Stimulated activated CD4-positive, alpha-beta T cell treated with anti-CD3 and anti-CD28 coated beads, Interleukin-2, amount 100 ng/mL, for 24 hours (primary cell): Measurements from ENCODE around the gene ATF7IP.

Source experiments
- DNase-seq, 2 donors: peaks; one replicate each; pipeline ENCODE4 v3.0.0-alpha.2; 2020

Gene ATF7IP

GRCh38 chr12:14417715-14418114, 52.2 kb downstream of the ATF7IP start:
- DNase-seq: peak; percentile 55 to 59

GRCh38 chr12:14418451-14418890, 53.0 kb downstream of the ATF7IP start:
- DNase-seq: no peak

GRCh38 chr12:14422516-14423230, 57.2 kb downstream of the ATF7IP start:
- DNase-seq: no peak

DNA sequence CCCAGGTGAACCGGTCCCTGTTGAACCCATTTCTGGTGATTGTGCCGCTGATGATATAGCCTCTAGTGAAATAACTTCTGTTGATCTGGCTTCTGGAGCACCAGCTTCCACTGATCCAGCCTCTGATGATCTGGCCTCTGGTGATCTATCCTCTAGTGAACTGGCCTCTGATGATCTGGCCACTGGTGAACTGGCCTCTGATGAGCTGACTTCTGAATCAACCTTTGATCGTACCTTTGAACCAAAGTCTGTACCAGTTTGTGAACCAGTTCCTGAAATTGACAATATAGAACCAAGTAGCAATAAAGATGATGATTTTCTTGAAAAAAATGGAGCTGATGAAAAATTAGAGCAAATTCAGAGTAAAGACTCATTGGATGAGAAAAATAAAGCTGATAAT, 59.1 kb downstream of the ATF7IP start:
- no peak for DNase-seq

DNA sequence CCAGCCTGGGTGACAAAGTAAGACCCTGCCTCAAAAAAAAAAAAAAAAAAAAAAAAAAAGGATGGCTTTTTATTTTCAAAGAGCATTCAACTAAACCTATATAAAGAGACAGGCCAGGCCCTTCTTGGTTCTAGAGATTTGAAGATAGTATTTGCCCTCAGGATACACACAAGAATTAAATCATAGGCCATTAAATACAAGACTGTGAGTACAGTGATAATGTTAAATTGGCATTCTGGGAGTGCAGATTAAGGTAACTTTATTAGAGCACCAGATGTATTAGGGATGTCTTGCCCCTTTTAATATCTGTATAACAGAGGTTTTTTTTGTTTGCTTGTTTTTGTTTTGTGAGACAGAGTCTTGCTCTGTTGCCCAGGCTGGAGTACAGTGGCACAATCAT, 61.3 kb downstream of the ATF7IP start:
- no peak for DNase-seq

DNA sequence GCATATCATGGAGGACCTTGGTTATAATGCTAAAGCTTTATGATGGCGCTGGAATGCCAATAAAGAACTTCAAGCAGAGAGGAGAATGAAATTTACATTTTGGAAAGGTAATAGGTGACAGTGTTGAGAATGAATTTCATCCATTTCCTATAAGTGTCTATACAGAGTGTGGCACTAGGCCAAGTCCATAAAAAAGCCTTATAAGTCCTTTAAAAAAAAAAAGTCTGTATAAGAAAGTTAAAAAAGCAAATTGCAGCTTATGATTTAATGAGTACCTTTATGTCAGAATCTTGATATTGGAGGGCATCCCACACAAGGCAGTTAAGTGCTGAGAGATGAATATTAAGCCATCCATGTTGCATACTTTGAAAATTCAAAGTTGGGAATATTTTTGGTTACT, 62.4 kb downstream of the ATF7IP start:
- no peak for DNase-seq

DNA sequence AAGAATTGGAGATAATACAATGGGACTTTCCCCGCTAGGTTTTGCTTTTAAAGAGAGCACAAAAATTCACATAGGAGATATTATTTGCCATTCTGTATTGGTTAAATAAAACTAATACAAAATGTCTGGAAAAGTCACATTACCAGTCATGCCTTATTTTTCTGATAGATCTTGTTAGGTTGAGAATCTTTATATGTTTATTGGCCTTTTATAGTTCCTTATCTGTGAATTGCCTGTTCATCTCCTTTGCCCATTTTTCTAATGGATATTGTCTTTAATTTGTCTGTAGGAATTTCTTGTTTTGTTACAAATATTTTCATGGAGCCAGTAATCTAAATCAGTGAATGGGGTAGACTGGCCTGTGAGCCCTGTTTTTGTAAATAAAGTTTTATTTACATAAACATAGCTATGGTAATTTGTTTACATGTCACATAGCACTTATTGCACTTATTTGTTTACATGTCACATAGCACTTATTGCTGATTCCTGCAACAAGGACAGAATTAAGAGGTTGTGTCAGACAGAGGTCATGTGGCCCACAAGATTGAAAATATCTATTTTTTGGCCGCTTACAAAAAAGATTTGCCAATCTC, 65.0 kb downstream of the ATF7IP start:
- no peak for DNase-seq

DNA sequence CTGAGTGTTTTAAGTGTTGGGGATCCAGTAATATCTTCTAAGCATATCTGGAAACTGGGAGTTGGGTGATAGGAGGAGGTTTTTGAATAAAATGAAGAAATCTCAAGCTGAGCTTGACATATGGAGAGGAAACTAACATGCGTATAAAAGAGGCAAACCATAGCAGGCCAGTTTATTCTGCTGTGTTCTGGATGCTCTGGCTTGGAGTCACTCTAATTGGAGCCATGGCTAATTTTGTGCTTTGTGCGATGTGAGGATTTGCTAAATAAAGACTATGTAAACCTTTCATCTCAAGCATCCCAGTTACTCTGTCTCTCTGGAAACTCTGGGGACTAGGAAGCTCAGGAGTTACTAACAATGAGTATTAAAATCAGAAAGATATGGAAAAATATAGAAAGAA, 66.5 kb downstream of the ATF7IP start:
- DNase-seq: no peak

GRCh38 chr12:14435627-14436026, 70.1 kb downstream of the ATF7IP start:
- DNase-seq: no peak

DNA sequence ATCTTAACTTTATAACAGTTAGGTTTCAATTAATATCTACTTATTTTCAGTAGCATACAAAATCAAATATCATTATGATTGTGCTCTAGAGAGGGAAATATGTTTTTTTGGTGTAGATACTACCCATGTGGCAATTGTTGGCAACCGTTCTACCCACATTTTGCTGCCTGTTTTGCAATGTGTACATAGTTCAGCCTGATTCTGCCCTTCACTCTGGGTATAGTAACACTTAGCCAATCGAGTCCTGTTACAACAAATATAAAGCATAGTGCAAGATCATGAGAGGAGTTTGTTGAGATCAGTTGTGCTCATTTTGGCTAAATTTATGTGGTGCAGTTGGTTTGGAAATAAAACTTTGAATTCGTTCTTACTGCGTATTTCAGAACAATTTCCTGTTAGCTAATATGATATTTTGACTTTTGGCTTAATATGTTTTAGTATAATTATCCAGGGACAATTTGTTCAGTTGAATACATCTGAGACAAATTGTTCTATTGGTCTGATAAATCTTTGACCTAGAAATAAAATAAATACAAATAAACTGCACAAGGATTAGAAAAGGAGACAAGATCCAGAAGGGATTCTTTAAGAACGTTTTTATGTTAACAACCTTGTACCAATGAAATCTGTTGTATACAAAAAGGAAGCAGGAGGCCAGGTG, 76.9 kb downstream of the ATF7IP start:
- no peak for DNase-seq

DNA sequence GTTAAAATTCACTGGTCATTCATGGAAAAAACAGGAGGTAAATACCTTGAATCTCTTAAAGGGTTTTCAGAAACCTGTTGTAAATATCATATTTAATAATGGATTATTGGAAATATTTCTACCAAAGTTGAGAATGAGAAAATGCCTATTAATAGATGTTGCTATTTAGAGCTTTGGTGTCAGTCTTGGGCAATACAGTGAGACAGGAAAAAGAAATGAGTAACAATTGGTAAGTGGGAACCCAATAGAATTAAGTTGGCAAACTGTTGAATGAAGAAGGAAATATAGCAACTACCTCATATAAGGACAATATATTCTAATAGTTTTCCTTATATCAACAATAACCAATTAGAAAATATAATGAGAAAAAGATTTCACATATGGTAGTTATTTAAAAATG, 78.0 kb downstream of the ATF7IP start:
- no peak for DNase-seq

GRCh38 chr12:14450479-14450878, 85.0 kb downstream of the ATF7IP start:
- DNase-seq: no peak

DNA sequence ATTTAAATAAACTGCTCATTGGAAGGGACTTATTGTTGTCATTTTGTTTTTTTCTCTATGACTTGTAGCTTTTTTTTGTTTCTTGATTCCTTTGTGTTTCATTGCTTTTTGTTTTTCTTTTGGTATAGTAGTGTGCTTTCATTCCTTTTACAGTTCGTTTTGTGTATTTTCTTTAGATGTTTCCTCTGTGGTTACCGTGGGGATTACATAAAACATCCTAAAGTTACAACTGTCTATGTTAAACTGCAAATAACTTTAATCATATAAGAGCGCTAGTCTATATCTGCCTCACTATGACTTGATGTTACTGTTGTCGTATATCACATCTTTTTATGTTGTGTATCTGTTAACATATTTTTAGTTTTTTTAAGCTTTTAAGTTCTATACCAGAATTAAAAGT, 86.9 kb downstream of the ATF7IP start:
- DNase-seq: no peak

DNA sequence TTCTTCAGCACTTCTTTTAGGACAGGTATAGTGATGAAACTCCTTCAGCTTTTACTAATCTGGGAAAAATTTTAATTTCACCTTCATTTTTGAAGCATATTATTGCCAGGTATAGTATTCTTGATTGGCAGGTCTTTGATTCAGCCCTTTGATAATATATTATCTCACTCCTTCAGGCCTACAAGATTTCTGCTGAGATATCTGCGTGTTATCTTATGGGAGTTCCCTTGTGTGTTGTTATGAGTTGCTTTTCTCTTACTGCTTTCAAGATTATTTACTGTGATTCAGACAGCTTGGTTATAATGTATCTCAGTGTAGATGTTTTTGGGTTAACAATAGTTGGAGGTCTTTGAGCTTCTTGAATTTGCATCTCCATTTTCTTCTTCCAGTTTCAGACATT, 87.4 kb downstream of the ATF7IP start:
- DNase-seq: no peak

DNA sequence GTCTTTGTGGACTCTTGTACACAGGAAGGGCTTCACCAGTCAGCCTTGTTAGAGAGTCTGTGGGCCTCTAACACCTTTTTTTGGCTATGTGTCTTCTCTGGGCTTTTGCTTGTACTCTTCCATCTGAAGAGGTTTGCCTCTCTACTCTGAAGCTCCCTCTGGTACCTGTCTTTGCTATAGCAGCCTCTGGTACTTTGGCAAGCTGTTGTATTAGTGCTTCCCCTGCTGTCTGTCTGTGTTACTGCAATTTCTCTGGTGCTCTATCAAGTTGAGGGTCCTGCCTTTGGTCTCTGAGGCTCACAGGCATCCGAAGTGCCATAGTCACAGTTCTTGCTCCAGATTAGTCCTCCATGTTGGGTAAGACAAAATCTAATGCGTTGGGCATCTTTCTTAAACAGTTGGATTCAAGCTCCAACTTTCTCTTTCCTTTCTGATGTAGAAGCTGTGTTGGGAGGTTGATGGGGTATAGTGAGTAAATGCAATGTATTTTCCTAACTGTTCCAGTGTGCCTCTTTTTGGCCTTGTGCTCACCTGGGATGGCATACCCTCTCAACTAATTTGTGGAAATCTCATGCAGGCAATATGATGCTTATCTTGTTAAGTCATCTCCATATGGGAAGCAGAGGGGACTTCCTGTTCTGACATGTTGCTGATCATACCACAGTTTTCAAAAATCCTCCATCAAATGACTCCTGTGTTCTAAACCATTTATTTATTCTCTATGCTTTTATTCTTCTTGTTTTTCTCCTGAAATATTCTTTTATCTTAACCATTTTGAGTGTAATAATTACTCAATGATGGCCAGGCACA, 88.8 kb downstream of the ATF7IP start:
- no peak for DNase-seq

GRCh38 chr12:14460212-14460841, 94.8 kb downstream of the ATF7IP start:
- no peak for DNase-seq

DNA sequence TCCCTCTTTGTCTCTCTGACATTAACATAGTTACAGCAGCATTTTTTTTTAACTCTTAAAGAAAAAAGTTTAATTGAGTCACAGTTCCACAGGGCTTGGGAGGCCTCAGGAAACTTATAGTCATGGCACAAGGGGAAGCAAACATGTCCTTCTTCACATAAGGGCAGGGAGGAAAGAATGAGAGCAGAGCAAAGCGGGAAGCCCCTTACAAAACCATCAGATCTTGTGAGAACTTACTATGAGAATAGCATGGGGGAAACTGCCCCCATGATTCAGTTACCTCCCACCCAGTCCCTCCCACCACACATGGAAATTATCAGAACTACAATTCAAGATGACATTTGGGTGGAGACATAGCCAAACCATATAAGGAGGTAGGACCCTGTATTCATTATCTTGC, 106.0 kb downstream of the ATF7IP start:
- no peak for DNase-seq

GRCh38 chr12:14473707-14474287, 108.3 kb downstream of the ATF7IP start:
- DNase-seq: no peak

GRCh38 chr12:14479004-14479403, 113.5 kb downstream of the ATF7IP start:
- DNase-seq: no peak

GRCh38 chr12:14481201-14481600, 115.7 kb downstream of the ATF7IP start:
- no peak for DNase-seq

DNA sequence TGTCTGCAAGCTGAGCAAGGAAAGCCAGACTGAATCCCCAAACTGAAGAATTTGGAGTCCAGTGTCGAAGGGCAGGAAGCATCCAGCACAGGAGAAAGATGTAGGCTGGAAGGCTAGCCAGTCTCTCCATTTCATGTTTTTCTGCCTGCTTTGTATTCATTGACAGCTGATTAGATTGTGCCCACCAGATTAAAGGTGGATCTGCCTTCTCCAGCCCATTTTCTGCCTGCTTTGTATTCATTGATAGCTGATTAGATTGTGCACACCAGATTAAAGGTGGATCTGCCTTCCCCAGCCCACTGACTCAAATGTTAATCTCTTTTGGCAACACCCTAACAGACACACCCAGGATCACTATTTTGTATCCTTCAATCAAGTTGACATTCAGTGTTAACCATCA, 116.9 kb downstream of the ATF7IP start:
- no peak for DNase-seq

DNA sequence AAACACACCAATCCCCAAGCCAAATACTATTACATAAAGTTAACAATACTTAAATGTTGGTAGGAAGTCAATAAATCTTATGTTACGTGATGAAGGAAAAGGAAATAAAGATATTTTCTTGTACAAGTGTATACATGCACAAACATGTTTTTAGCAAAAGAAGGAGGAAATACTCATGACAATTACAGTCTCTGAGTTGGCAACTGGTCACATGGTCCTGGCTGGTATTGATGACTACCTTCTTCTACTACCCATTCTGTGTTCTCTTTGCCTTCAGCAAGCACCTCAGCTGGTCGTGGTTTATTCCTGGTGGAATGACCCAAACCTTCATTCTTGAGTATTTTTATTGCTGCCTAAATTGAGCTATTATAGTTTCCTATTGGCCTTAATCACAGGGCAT, 117.4 kb downstream of the ATF7IP start:
- DNase-seq: no peak

DNA sequence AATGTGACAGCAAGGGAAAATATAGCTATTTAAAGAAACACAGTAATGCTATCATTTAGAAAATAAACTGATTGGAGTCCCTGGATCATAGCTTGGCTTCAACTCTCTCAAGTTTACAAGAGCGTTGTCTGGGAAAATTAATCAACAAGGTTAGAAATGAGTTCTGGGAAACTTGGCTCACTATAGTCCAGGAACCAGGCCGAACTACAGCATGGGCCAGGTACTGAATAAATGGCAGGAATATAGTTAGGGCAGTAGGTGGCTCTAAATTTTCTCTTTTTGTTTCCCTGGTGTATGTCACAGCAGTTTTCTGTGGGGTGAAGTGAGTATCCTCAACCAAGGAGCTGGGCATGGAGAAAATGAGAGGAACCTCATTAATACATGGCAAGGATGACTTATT, 129.8 kb downstream of the ATF7IP start:
- no peak for DNase-seq
